Measurements from ENCODE around the gene TNS3.

Gene TNS3

DNA sequence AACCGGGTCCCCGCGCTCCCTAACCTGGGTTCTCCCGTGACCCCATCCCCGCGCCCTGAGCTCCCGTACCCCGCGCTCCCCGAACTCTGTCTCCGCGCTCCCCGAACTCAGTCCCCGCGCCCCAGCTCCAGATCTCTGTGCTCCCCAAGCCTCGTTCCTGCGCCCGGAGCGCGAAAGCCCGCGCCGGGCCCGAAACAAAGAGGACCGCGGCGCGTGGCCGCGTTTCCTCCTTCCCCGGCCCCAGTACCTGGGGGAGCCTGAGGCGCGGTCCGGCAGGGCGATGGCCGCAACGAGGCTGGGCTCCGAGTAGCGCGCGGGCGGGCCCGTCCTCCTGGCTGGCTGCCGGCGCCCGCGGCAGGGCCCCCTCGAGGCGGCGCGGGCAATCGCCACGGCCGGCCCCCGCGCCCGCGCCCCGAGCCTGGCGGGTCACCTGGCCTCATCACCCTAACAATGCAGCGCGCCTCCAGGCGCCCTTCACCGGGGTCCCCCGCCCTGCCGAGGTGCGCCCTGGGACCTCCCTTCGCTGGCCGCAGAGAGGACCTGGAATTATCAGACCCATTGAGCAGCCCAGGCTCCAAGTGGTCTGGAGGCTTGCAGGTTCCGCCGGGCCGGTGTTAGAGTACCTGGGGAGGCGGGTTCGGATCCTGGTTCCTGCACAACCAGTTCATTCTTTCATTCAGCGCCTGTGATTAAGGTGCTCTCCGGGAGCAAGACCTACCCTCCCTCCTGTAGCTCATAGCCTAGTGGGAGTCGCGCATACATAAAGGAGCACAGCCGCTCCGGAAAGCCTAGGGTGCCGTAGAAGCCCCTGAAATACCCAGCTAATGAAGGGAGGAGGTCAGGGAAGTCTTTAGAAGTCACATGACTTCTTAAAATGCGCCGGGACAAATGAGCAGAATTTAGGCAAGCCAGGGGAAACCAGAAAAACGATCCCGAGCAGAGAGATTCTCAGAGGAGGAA, at the start of gene TNS3:
Gene TNS3, minus strand, starts transcription at position 308 of the 960 bp plus-strand sequence. CDS start 142,475 bp downstream, outside the sequence.
- TF ChIP-seq, protein P1, sequence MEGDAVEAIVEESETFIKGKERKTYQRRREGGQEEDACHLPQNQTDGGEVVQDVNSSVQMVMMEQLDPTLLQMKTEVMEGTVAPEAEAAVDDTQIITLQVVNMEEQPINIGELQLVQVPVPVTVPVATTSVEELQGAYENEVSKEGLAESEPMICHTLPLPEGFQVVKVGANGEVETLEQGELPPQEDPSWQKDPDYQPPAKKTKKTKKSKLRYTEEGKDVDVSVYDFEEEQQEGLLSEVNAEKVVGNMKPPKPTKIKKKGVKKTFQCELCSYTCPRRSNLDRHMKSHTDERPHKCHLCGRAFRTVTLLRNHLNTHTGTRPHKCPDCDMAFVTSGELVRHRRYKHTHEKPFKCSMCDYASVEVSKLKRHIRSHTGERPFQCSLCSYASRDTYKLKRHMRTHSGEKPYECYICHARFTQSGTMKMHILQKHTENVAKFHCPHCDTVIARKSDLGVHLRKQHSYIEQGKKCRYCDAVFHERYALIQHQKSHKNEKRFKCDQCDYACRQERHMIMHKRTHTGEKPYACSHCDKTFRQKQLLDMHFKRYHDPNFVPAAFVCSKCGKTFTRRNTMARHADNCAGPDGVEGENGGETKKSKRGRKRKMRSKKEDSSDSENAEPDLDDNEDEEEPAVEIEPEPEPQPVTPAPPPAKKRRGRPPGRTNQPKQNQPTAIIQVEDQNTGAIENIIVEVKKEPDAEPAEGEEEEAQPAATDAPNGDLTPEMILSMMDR (IDR thresholded peaks at IDR 0.05; ENCODE audit: low read depth, low read length, poor library complexity, severe bottlenecking): no peak
- peak; percentile 14; the same call in 1 of the 2 replicates for TF ChIP-seq EZH2phosphoT487 (IDR thresholded peaks at IDR 0.05; ENCODE audit: borderline replicate concordance, low read length)
- Histone ChIP-seq H3K4me2 (ENCODE audit: low read length) (peak within 1 kb of the TSS; percentile 75), H3K4me3 (ENCODE audit: low read length) (peak within 1 kb of the TSS; percentile 69), H3K9me2 (replicated peaks; ENCODE audit: control insufficient read depth, low read length) (no peaks in the 10 kb centered on the region), H3K79me2 (ENCODE audit: control insufficient read depth, low read length) (peaks cover 6% of the 10 kb centered on the region), H3K27ac (ENCODE audit: low read depth, low read length) (no peak within 1 kb of the TSS), H3K27me3 (ENCODE audit: control insufficient read depth, low read length) (peaks cover 24% of the 10 kb centered on the region), H3F3A (ENCODE audit: control insufficient read depth, insufficient read depth) (peaks cover 8% of the 10 kb centered on the region; the same call in 1 of the 2 replicates), H3K4me1 (ENCODE audit: control insufficient read depth, low read length) (peaks cover 79% of the 10 kb centered on the region), H4K20me1 (ENCODE audit: control insufficient read depth, insufficient read depth, low read depth, low read length) (no peaks in the 10 kb centered on the region), H3K9me3 (ENCODE audit: control insufficient read depth, insufficient read depth, low read length) (no peaks in the 10 kb centered on the region), H3K36me3 (ENCODE audit: control insufficient read depth, low read length) (no peaks in the 10 kb centered on the region)

DNA sequence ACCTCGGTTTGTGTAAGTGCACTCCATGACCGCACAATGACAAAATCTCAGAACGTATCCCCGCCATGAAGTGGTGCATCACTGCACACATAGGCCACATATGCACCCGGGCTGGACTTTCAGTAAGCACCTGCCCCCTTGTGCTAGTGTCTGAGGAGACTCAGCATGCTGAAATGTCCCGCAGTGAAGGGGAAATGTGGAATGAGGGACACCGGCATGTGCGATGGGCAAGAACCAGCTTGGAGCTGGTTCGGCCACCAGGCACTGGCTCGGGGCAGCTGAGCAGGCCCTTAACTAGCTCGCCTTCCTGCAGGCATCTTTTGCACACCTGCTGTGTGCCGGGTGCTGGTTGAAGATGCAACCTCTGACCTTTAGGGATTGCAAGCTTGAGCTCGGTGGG, 49.8 kb upstream of the TNS3 start:
- H3K27ac ChIP-seq (ENCODE audit: low read depth, low read length): no peak overlapping the region
- 0 out of 2 replicates have a peak, but pooled peaks cover 6% of the 10 kb centered on the region for H3F3A ChIP-seq (ENCODE audit: control insufficient read depth, insufficient read depth)
- H3K4me1 ChIP-seq (ENCODE audit: control insufficient read depth, low read length): peaks cover 53% of the 10 kb centered on the region
- no peaks in the 10 kb centered on the region for H3K9me2 ChIP-seq (replicated peaks; ENCODE audit: control insufficient read depth, low read length)
- no peak overlapping the region for H3K4me3 ChIP-seq (ENCODE audit: low read length)
- no peak overlapping the region for H3K4me2 ChIP-seq (ENCODE audit: low read length)
- H3K79me2 ChIP-seq (ENCODE audit: control insufficient read depth, low read length): no peaks in the 10 kb centered on the region
- no peak for TF ChIP-seq EZH2phosphoT487 (IDR thresholded peaks at IDR 0.05; ENCODE audit: borderline replicate concordance, low read length)
- TF ChIP-seq, protein P1 (IDR thresholded peaks at IDR 0.05; ENCODE audit: low read depth, low read length, poor library complexity, severe bottlenecking): no peak
- H3K27me3 ChIP-seq (ENCODE audit: control insufficient read depth, low read length): peaks cover 5% of the 10 kb centered on the region; the same call in 1 of the 2 replicates
- no peaks in the 10 kb centered on the region for H3K36me3 ChIP-seq (ENCODE audit: control insufficient read depth, low read length)
- H4K20me1 ChIP-seq (ENCODE audit: control insufficient read depth, insufficient read depth, low read depth, low read length): no peaks in the 10 kb centered on the region
- no peaks in the 10 kb centered on the region for H3K9me3 ChIP-seq (ENCODE audit: control insufficient read depth, insufficient read depth, low read length)

DNA sequence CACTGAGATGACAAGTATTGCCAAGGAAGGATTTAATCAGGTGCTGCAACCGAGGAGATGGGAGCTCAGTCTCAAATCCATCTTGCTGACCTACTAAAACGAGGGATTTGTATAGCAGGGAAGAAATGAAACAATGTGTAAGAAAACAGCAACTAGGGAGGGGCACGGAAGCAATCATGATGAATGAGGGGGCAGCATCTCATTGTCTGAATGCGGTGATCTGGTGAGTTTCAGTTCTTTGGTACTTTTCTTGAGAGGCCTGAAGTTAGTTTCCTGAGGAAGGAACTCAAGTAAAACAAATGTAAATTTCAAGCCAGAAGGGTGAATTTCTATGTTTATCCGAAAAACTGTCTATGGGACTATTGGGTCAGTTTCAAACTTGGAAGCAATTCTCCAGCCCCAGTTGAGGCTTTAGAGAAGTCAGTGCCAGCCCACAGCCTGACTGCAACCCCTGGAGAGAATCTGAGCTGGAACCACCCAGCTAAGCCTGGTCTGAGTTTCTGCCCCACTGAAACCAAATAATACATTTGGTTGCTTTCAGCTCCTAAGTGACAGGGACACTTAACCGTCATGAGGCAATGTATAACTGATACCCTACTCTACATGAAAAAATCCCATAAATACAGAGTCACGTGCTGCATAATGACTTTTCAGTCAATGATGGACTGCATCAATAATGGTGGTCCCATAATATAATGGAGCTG, 45.8 kb upstream of the TNS3 start:
- H3K4me1 ChIP-seq (ENCODE audit: control insufficient read depth, low read length): peaks cover 70% of the 10 kb centered on the region
- TF ChIP-seq, protein P1 (IDR thresholded peaks at IDR 0.05; ENCODE audit: low read depth, low read length, poor library complexity, severe bottlenecking): no peak
- TF ChIP-seq EZH2phosphoT487 (IDR thresholded peaks at IDR 0.05; ENCODE audit: borderline replicate concordance, low read length): no peak
- peak overlapping the region; percentile 51 for H3K4me3 ChIP-seq (ENCODE audit: low read length)
- H3K36me3 ChIP-seq (ENCODE audit: control insufficient read depth, low read length): no peaks in the 10 kb centered on the region
- H4K20me1 ChIP-seq (ENCODE audit: control insufficient read depth, insufficient read depth, low read depth, low read length): no peaks in the 10 kb centered on the region
- no peaks in the 10 kb centered on the region for H3K27me3 ChIP-seq (ENCODE audit: control insufficient read depth, low read length)
- H3K4me2 ChIP-seq (ENCODE audit: low read length): peak overlapping the region; percentile 73
- H3K27ac ChIP-seq (ENCODE audit: low read depth, low read length): peak overlapping the region; percentile 59
- H3F3A ChIP-seq (ENCODE audit: control insufficient read depth, insufficient read depth): peaks cover 16% of the 10 kb centered on the region
- no peaks in the 10 kb centered on the region for H3K79me2 ChIP-seq (ENCODE audit: control insufficient read depth, low read length)
- no peaks in the 10 kb centered on the region for H3K9me3 ChIP-seq (ENCODE audit: control insufficient read depth, insufficient read depth, low read length)
- no peaks in the 10 kb centered on the region for H3K9me2 ChIP-seq (replicated peaks; ENCODE audit: control insufficient read depth, low read length)

Data from DOHH2 (cell line).